ENCODE results near the gene SFXN2.
"Not testable (repeated sequence)": the region's sequence is repeated elsewhere in the genome, so short reads cannot be mapped to it uniquely, and the experiment has no call there.

The SFXN2 gene

DNA sequence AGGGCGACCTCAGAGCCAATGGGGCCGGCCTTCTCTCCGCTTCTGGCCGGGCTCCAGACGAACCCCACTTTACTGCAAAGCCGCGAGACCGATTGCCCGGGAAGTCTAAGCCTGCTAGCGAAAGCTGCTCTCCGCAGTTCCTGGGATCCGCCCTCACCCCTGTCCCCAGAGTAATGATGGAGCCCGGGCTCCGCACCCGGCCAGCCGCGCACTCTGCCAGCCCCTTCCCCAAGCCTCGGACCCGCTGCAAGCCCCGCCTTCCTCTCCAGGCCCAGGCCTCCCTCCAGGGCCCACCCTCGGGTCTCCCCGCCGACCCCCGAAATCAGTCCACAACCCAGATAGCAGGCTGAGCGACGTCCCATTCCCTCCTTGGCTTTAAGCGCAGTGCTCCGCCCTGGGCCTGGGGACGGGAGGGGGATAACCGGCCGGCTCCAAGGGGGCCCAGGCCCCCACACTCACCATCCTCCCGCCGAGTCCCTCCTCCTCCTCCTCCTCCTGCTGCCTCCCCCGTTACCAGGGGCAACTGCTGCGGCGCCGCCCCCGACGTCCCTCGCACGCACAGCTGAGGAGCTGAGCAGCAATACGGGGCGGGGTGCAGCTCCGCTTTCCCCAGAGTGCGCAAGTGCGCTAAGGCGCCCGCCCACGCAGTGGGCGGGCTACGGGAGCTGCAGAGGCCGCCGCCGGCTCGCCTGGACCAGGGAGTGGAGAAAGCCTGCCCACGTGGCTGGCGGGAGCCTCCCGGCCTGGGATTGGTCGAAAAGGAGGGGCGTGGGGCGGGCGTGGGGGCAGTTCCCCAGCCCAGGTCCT lies 419 bp upstream of the SFXN2 start, which contains the start of gene ARL3:
Gene ARL3, minus strand, starts transcription at position 584 of the 807 bp plus-strand sequence. Its CDS starts 122 bp downstream, at position 462.
- peak; percentile 96 for DNase-seq (ENCODE audit: extremely low read depth, low read depth)
- TF ChIP-seq, protein P1, sequence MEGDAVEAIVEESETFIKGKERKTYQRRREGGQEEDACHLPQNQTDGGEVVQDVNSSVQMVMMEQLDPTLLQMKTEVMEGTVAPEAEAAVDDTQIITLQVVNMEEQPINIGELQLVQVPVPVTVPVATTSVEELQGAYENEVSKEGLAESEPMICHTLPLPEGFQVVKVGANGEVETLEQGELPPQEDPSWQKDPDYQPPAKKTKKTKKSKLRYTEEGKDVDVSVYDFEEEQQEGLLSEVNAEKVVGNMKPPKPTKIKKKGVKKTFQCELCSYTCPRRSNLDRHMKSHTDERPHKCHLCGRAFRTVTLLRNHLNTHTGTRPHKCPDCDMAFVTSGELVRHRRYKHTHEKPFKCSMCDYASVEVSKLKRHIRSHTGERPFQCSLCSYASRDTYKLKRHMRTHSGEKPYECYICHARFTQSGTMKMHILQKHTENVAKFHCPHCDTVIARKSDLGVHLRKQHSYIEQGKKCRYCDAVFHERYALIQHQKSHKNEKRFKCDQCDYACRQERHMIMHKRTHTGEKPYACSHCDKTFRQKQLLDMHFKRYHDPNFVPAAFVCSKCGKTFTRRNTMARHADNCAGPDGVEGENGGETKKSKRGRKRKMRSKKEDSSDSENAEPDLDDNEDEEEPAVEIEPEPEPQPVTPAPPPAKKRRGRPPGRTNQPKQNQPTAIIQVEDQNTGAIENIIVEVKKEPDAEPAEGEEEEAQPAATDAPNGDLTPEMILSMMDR (IDR thresholded peaks at IDR 0.05; ENCODE audit: low read depth, low read length): no peak; the same call in 1 of the 2 replicates

DNA sequence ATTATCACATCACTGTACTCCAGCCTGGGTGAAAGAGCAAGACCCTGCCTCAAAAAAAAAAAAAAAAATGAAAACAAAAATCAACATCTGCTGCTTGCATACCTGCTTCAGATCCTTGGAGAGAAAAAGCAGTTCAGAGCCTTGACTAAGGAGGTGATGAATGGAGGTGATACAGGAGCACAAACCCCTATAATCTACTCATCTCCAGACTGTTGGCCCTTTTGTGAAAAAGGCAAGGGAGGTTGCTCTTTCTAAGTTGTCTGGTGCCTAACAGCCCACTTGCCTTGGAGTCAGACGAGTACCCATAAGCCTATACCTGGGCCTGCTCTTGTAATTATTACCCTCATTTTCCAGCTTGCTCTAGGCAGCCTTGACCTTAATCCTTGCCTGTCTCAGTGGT lies 1.4 kb downstream of the SFXN2 start:
- TF ChIP-seq, protein P1 (IDR thresholded peaks at IDR 0.05; ENCODE audit: low read depth, low read length): no peak
- DNase-seq (ENCODE audit: extremely low read depth, low read depth): no peak

DNA sequence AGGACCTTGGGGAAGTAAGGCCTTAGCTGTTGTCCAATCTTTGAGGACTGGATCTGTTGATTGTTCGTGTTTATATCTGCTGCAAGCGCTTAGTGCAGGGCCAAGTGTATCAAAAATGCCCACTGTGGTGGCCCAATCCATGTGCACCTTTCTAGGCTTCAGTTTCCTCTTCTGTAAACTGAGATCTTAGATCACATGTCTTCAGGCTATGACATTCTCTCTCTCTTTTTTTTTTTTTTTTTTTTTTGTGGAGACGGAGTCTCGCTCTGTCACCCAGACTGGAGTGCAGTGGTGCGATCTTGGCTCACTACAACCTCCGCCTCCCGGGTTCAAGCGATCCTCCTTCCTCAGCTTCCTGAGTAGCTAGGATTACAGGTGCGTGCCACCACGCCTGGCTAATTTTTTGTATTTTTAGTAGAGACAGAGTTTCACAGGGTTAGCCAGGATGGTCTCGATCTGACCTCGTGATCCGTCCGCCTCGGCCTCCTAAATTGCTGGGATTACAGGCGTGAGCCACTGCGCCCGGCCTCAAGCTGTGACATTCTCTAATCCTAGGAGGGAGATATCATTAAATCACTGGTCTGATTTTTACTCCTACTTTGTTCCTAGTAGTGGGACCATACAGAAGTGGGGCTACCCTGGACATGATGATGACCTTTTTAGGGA lies 2.6 kb downstream of the SFXN2 start:
- not testable (repeated sequence) for DNase-seq (ENCODE audit: extremely low read depth, low read depth)

DNA sequence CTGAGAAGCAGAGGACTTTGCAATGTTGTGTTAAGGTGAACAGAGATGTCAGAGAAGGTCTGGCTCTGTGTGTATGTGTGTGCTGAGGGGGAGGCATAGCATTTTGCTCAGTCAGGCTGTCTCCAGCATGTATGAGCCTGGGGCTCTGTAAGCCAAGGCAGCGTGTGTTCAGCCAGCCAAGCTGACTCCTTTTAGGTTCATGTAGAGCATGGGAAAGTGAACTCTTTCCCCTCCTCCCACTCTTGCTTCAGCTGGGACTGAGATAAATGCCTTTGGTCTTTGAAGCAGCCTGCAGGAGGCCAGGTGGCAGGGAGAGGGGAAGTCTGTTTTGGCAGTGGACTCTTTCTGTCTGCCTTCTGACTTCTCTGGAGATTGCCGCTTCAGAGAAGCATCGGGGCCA lies 3.8 kb downstream of the SFXN2 start:
- DNase-seq (ENCODE audit: extremely low read depth, low read depth): no peak
- TF ChIP-seq, protein P1 (IDR thresholded peaks at IDR 0.05; ENCODE audit: low read depth, low read length): no peak

DNA sequence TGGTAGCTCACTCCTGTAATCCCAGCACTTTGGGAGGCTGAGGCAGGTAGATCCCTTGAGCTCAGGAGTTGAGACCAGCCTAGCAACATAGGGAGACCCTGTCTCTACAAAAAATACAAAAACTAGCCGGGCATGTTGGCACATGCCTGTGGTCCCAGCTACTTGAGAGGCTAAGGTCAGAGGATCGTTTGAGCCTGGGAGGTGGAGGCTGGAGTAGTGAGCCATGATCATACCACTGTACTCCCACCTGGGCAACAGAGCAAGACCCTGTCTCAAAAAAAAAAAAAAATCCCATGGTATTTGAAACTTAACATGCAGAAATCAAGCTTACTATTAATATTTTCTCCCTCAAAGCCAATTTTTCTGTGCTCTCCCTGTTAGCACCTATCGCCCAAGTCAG lies 5.9 kb downstream of the SFXN2 start:
- TF ChIP-seq, protein P1 (IDR thresholded peaks at IDR 0.05; ENCODE audit: low read depth, low read length): no peak
- no peak for DNase-seq (ENCODE audit: extremely low read depth, low read depth)

DNA sequence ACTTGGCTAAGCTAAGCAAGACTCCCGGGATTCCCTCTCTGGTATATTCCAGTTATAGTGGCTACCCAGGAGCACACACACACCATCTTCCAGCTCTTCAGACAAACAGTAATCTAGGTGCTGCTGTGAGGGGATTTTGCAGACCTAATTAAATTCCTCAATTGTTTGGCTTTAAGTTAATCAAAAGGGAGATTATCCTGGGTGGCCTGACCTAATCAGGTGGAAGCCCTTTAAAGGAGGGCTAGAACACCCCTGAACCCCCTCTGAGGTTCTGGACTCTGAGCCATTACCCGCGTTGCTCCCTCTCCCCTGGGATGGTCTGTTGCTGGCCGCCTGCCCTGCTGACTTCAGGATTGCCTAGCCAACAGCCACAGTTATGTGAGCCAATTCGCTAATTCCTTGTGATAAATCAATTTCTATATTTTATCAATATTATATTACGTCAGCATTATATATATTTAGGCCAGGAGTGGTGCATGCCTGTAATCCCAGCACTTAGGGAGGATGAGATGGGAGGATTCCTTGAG lies 6.4 kb downstream of the SFXN2 start:
- no peak for DNase-seq (ENCODE audit: extremely low read depth, low read depth)
- TF ChIP-seq, protein P1 (IDR thresholded peaks at IDR 0.05; ENCODE audit: low read depth, low read length): no peak

DNA sequence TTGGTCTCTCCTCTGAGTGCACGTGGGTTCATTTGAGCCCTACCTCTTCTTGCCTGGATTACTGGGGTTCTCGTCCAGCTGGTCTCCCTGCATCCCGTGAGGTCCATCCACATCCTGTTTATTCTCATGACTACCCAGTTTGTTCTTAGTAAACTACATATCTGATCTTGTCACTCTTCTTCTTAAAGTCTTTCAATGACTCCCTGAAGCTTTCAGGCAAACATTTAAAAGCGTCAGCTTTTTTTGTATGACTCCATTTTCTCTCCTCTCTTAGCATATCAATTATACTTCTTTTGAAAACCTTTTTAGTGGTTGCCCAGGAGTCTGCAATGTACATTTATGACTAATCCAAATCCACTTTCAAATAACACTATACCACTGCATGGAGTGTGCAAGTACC lies 7.5 kb downstream of the SFXN2 start:
- no peak for DNase-seq (ENCODE audit: extremely low read depth, low read depth)
- TF ChIP-seq, protein P1 (IDR thresholded peaks at IDR 0.05; ENCODE audit: low read depth, low read length): no peak
